Measurements from ENCODE around the gene DCK. TPM values are rescaled to one million over a fixed set of nuclear protein-coding genes. Genes with fewer than 3 reads are reported as not detected.

The DCK gene
- 20.7 TPM for total RNA-seq

GRCh38 chr4:70993181-70994068 lies at the start of gene DCK:
TSS of gene DCK (plus strand) at chr4:70993649. CDS start at chr4:70993836, 187 bp downstream.
- DNase-seq (ENCODE audit: low read depth in 2 of 3, low spot score in 2 of 3), result peak; percentile 70 to 93 (median 90)

DNA sequence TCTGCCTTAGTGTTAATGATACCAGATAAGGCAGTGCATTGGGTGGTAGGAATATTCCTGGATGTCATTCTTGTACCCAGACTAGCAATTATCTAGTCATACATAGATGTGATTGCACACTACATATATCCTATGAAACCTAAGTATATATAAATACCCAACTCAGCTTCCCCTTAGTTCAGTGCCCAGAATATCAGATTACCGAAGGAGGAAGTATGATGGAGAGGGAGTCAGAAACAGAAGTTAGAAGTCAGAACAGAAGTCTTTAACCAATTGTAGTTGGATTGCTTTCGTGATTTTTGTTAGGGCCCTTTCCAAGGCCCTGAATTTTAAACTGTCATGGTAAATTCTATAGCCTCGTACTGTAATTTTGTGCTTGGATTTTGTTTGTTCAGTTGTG lies 48.4 kb upstream of the DCK start:
- DNase-seq (ENCODE audit: low read depth in 2 of 3, low spot score in 2 of 3), result peak in 1 of 3 donors; percentile 60

- DNase-seq (ENCODE audit: low read depth in 2 of 3, low spot score in 2 of 3), result no peak
These were observed 47.9 kb upstream of the DCK start for GRCh38 chr4:70945452-70946055.

DNA sequence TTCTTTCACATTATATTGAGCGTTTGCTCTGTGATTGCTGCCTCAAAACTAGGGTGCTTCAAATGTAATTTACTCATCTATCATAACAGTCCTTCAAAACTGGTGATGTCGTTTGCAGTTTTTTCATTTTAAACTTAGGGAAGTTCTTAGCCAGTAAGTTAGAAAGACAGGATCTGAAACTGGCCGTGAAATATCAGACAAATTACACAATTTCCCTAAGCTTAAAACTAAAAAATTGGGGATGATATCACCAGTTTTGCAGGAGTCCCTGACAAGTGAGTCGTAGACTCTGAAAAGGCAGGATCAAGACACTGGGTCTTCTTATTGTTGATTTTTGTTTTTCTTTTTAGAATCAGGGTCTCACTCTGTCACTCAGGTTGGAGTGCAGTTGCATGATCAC lies 46.5 kb upstream of the DCK start:
- no peak for DNase-seq (ENCODE audit: low read depth in 2 of 3, low spot score in 2 of 3)

GRCh38 chr4:70948665-70949260 lies 44.7 kb upstream of the DCK start:
- no peak for DNase-seq (ENCODE audit: low read depth in 2 of 3, low spot score in 2 of 3)

GRCh38 chr4:70954032-70954431 lies 39.4 kb upstream of the DCK start:
- DNase-seq (ENCODE audit: low read depth in 2 of 3, low spot score in 2 of 3), result no peak

DNA sequence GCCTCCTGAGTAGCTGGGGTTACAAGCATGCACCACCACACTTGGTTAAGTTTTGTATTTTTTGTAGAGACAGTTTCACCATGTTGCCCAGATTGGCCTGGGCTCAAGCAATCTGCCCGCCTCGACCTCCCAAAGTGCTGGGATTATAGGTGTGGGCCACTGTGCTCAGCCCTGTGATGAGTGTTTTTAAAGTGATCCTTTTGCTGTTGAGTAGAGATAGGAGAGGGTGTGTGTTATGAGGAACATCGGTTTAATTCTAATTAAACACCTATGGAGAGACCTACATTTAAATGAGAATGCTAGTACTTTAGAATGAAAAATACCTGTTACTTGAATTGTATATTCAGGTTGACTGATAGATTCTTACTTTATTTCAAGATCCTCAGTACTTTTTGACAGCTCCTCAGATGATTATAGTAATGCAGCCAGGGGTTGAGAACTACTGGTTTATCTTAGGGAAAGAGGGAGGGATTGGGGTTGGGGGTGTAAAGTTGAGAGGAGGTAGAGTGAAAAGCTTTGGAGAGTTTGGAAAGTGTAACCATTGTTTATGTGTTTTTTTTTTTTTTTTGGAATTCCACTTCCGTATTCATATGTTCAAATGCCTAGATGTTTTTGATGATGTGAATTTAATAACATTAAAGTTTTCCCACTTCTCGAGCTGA lies 36.8 kb upstream of the DCK start:
- DNase-seq (ENCODE audit: low read depth in 2 of 3, low spot score in 2 of 3), result no peak

GRCh38 chr4:70958681-70959080 lies 34.8 kb upstream of the DCK start:
- no peak for DNase-seq (ENCODE audit: low read depth in 2 of 3, low spot score in 2 of 3)

DNA sequence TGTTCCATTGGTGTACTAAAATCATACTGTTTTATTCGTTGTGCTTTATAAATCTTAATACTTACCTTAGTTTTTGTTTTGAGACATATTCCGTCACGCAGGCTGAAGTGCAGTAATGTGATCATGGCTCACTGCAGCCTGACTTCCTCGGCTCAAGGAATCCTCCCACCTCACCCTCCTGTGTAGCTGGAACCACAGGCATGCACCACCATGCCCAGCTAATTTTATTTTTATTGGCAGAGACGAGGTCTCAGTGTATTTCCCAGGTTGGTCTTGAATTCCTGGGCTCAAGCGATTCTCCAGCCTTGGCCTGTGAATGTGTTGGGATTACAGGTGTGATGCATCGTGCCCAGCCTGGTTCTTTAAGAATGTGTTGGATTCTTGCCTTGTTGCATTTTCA lies 24.4 kb upstream of the DCK start:
- DNase-seq (ENCODE audit: low read depth in 2 of 3, low spot score in 2 of 3), result no peak

GRCh38 chr4:70976252-70976651 lies 17.2 kb upstream of the DCK start:
- DNase-seq (ENCODE audit: low read depth in 2 of 3, low spot score in 2 of 3), result no peak

- peak in 2 of 3 donors; percentile 61 to 93 for DNase-seq (ENCODE audit: low read depth in 2 of 3, low spot score in 2 of 3)
These were observed 13.9 kb upstream of the DCK start for GRCh38 chr4:70979445-70980008.

DNA sequence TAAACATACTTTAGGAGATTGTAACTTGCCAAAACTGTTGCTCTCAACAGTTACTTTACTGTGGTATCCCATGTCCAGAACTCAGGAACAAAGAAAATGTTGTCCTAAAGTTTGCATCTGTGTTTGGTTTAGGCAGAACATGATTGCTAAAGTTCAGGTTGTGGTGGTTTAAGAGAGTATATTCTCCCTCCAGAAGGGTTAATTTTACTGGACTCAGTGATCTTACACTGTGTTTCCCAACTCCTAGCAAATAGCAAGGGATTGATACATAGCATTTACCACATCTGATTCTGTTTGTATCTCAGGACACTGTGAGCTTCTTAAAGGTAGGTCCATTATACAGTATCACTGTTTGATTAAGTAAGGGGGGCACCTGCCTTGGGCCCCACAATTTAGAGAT lies 13.3 kb upstream of the DCK start:
- no peak for DNase-seq (ENCODE audit: low read depth in 2 of 3, low spot score in 2 of 3)

- DNase-seq (ENCODE audit: low read depth in 2 of 3, low spot score in 2 of 3), result peak in 1 of 3 donors; percentile 37
These were observed 9.3 kb upstream of the DCK start for GRCh38 chr4:70984106-70984505.

- DNase-seq (ENCODE audit: low read depth in 2 of 3, low spot score in 2 of 3), result peak in 1 of 3 donors; percentile 52
These were observed 8.9 kb upstream of the DCK start for GRCh38 chr4:70984589-70984988.

DNA sequence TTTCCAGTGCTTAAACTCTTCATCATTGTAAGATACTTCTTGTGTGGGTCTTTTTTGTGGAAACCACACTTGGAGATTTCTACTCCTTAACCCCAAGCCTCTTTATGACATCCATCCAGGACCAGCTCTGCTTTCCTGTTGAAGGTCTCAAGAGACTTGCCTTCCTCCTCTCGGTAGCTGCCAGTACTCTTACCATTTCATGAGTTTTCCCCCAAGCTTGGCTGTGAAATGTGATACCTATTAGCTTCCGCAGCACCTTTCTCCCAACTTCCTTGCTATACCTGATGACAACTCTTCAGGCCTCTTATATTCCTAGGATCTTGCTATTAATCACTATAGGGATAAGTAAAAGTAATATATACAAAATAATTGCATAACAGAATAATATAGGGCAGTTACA lies 1.9 kb upstream of the DCK start:
- no peak for DNase-seq (ENCODE audit: low read depth in 2 of 3, low spot score in 2 of 3)

DNA sequence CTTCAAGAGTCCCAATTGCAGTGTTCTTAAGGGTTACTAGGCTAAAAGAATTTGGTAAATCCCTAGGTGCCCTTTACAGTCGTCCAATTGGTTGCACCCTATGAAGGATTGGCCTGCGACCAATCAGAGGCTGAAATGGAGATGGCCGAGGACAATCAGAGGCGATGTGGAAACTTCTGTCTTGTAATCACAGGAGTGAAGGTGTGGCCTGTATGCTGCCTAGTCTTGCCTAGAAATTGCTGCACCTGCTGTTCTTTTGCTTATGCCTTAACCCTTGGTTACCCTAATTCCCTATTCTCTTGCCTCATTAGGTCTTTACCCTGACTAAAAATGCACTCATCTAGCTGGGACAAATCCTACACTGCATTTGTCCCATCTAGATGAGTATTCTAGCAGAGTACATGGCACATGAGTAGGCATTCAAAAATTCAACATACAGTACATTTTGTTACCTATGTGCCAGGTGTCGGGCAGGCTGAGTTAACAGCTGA lies 1.0 kb upstream of the DCK start:
- DNase-seq (ENCODE audit: low read depth in 2 of 3, low spot score in 2 of 3), result no peak

DNA sequence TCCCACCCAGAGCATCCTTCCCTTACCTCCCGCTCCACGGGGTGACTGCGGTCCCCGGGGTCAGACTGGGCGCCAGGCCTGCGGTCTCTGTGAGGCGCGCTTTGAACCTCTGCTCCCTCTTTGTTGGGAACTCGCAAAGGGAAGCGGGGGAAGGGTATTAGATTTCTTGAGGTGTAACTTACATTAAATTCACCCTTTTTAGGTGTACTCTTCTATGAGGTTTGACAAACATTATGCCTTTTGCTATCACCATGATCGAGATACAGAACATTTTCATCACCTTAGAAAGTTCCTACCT lies 569 bp downstream of the DCK start:
- DNase-seq (ENCODE audit: low read depth in 2 of 3, low spot score in 2 of 3), result no peak

- DNase-seq (ENCODE audit: low read depth in 2 of 3, low spot score in 2 of 3), result peak in 1 of 3 donors; percentile 53
These were observed 1.1 kb downstream of the DCK start for GRCh38 chr4:70994387-70995099.

DNA sequence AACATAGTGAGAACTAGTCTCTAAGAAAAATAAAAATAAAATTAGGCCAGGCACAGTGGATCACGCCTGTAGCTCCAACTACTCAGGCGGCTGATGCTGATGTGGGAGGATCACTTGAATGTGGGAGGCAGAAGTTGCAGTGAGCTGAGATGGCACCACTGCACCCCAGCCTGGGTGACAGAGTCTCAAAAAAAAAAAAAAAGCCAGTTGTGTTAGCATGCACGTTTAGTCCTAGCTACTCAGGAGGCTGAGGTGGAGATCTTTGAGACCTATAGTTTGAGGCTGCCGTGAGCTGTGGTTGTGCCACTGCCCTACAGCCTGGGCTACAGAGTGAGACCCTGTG lies 2.5 kb downstream of the DCK start:
- DNase-seq (ENCODE audit: low read depth in 2 of 3, low spot score in 2 of 3), result no peak

DNA sequence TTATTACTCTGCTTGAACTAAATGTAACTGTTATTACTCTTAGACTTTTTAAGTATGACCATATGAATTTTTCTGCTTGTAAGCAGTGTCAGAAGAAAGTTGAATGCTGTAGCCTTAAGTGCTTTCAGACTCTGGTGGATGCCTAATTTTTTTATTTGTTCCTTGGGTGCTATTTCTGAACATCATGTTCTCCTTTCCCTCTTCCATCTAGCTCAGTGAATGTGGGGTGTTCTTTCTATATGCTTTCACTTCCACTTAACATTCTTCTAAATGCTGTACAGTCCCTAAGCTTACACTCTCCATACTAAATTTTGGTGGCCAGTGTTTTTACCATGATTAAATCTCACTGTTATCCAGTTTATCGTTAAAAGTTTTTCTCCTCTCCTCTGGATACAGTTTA lies 3.6 kb downstream of the DCK start:
- DNase-seq (ENCODE audit: low read depth in 2 of 3, low spot score in 2 of 3), result no peak

Measured in hematopoietic multipotent progenitor cell (in vitro differentiated cells).